GM10266 (cell line): Measurements from ENCODE around the gene CMPK2.
"Not testable (repeated sequence)": the region's sequence is repeated elsewhere in the genome, so short reads cannot be mapped to it uniquely, and the experiment has no call there.

ENCODE experiments used
- DNase-seq: peaks from one replicate; pipeline ENCODE4 v3.0.0; 2012; ENCODE audit errors: extremely low spot score
- CTCF ChIP-seq: IDR thresholded peaks from 2 replicates; pipeline ENCODE4 v1.5.1; 2012; ENCODE audit warnings: mild to moderate bottlenecking, low read depth; ENCODE audit not compliant: control insufficient read depth, insufficient read depth; ENCODE audit errors: missing control alignments

The CMPK2 gene

DNA sequence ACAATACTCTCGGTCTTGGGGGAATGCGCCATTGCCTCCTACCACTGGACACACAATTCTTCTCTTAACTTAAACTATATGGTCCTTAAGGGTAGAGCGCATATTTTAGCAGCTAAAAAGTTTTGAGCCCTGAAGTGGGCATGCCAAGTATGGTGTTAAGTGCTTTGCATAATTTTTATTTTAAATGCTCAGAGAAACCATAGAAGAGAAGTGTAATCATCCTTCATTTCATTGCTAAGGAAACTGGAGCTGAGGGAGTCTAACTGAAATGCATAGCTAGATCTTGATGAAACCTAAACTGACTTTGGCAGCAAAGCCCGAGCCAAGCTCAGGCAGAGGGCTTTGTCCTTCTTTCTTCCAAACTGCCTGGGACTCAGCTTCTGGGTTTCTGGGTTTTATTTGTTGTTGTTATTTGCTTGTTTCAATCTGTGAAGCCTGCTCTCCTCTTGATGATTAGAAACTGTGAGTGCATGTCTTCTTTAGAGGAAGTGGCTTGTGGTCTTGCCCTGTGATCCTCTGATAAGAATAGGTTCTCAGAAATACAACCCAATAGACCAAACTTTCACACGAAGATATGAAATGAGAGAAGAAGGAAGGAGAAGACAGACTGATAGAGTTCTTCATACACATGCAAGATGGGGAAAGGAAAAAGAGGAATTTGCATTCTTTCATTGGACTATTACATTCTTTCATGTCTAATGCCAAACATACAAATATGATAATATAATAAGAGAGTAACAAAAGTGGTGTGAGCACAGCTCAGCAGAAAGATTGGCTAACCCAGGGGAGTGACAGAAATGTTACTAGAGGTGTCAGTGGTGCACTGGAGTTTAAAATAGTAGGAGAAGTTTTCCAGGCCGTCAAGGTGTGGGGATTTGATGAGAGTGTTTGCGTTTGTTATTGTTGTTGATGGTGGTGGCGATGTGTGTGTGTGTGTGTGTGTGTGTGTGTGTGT lies 44.0 kb upstream of the CMPK2 start:
- peak; percentile 63 for DNase-seq
- no peak for TF ChIP-seq CTCF

DNA sequence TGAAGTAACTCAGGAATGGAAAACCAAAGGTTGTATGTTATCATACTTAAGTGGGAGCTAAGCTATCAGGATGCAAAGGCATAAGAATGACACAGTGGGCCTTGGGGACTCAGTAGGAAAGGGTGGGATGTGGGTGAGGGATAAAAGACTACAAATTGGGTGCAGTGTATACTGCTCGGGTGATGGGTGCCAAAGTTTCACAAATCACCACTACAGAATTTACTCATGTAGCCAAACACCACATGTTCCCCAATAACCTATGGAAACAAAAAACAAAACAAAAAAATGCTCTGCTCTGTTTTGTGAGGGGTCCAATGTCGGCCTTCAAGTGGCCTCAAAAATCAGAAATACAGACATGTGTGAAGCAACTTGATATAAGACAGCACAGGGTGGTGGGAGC lies 42.6 kb upstream of the CMPK2 start:
- DNase-seq = no peak
- no peak for TF ChIP-seq CTCF

GRCh38 chr2:6906165-6906741 lies 40.5 kb upstream of the CMPK2 start:
- TF ChIP-seq CTCF = no peak
- DNase-seq = no peak

DNA sequence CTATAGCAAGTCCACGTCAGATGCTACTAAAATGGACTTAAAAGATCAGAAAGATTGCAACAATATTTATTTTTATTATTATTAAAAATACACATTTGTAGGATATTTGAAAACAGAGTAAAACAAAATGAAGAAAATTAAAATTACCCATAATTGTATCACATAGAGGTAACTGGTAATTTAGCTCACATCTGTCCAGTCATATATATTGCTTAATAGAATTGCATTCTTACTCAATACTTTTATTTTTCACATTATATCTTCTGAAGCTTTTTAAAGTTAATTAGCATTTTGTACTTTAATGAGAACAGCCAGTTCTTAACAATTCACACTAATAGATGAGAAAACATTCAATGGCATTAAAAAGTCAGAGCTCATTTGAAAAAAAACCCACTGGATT lies 40.0 kb upstream of the CMPK2 start:
- no peak for DNase-seq
- TF ChIP-seq CTCF = no peak

GRCh38 chr2:6902581-6902980 lies 36.9 kb upstream of the CMPK2 start:
- not testable (repeated sequence) for DNase-seq

DNA sequence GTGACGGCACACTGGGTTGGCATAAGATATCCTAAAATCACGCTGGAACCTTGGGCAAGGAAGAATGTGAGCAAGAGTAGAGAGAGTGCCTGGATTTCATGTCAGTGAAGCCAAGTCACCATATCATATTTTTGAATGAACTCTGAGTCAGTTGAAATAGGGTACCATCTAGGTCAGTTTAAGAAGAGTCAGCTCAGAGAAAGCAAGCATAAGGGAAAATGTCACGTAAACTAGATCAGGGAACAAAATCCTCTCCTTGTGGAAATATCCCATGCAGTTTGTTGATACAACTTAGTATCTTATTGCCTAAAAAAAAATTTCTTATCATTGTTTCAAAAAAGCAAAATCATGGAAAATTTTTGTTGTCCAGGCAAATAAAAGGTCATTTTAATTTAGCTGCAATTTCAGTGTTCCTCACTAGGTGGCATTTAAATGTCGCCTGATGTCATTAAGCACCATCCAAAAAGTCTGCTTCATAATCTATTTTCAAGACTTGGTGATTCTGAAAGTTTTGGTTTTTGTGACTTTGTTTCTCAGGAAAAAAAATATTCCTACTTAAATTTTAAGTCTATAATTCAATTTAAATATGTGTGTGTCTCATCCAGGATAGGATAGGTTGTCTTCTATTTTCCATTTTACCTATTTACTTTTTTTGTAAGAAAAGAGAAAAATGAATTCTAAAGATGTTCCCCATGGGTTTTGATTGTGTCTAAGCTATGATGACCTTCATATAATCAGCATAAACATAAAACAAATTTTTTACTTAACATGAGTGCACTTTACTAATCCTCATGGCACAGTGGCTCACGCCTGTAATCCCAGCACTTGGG lies 31.4 kb upstream of the CMPK2 start:
- peak; percentile 69 for TF ChIP-seq CTCF
- DNase-seq = no peak

DNA sequence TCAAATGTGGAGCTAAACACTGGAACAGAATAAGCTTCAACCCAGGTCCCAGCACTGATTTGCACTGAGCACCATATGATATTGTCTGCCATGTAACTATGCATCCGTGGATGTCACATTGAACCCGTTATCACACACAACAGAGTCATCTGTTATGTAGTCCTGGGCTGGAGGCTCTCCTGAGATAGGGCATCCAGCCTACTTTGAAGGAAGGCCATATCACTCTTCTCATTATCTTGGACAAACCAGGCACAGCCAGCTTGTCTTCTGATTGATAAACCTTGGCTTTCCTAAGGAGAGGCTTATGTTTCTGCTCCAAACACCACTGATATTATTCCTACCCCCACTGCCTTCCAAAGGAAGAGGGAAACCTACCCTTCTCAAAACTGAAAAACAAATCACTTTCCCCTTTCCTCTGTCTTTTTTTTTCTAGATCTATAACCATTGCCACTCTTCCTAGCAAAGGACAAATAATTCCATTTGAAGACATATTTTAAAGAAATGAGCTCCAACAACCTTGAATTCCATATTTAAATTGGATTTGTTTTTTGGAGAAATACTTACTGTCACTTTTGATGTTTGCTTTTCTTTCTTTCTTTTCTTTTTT lies 28.3 kb upstream of the CMPK2 start:
- TF ChIP-seq CTCF = no peak
- no peak for DNase-seq
